Neural cell (in vitro differentiated cells): ENCODE data around the gene PTH1R.

Experiments
- EP300 ChIP-seq: fragments of 450-650 bp; conservative IDR thresholded peaks from 2 replicates; pipeline ENCODE4 v1.6.1; 2014; ENCODE audit warnings: antibody characterized with exemption, mild to moderate bottlenecking, moderate library complexity; ENCODE audit not compliant: poor library complexity, severe bottlenecking
- EZH2 ChIP-seq: fragments of 200-600, 300-800 bp; shearing (Covaris generic), sonication (generic); IDR thresholded peaks from 2 replicates; pipeline ENCODE4 v1.6.1; 2014; ENCODE audit warnings: antibody characterized with exemption, low read length, borderline replicate concordance, mild to moderate bottlenecking; ENCODE audit not compliant: insufficient read depth, poor library complexity, severe bottlenecking
- POLR2AphosphoS5 ChIP-seq: IDR thresholded peaks from 2 replicates; pipeline ENCODE4 v1.6.1; 2012
- RAD21 ChIP-seq: fragments of 450-650 bp; conservative IDR thresholded peaks from 2 replicates; pipeline ENCODE4 v1.6.1; 2014; ENCODE audit warnings: antibody characterized with exemption, mild to moderate bottlenecking, moderate library complexity
- TAF1 ChIP-seq: IDR thresholded peaks from 2 replicates; pipeline ENCODE4 v1.6.1; 2012; ENCODE audit warnings: low read depth
- TF ChIP-seq, protein P1 (sequence below): fragments of 450-650 bp; IDR thresholded peaks from 2 replicates; pipeline ENCODE4 v1.5.1; 2014; ENCODE audit warnings: antibody characterized with exemption, mild to moderate bottlenecking, moderate library complexity; ENCODE audit not compliant: poor library complexity, severe bottlenecking
- TF ChIP-seq, protein P2 (sequence below): IDR thresholded peaks from 2 replicates; pipeline ENCODE4 v1.6.1; 2012; ENCODE audit warnings: borderline replicate concordance

DNA sequence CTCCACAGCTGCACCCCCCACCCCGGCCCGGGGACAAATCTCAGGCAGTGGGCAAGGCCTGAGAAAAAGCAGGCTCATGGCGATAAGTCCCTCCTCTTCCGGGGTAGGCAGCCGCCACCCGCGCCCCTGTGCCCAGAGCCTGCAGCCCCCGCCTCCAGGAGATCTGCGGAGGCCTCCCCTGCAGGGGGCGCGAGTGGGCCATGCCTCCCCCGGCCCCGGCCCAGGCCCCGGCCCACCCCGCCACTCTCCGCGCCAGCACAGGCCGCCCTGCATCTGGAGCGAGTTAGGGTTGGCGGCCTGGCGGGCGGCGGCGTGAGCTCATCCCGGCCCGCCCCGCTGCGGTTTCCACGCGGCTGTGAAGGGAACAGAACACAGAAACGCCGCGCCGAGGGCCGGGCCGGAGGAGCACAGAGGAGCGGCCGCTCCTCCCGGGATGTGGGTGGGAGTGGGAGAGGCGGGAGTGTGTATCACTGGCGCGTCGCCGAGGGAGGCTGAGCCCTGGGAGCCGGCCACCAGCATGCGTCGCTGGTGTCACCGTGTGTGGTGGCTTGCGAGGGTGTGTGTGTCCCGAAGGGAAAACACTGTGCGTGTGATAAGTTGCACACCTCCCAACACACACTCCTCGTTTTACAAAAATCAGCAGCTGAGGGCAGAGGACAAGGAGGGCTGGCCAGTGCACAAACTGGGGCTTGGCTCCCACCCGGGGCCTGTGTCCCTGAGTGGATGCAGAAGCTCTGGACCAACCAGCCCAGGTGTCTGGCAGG lies 31.5 kb upstream of the PTH1R start:
- TF ChIP-seq, protein P1, sequence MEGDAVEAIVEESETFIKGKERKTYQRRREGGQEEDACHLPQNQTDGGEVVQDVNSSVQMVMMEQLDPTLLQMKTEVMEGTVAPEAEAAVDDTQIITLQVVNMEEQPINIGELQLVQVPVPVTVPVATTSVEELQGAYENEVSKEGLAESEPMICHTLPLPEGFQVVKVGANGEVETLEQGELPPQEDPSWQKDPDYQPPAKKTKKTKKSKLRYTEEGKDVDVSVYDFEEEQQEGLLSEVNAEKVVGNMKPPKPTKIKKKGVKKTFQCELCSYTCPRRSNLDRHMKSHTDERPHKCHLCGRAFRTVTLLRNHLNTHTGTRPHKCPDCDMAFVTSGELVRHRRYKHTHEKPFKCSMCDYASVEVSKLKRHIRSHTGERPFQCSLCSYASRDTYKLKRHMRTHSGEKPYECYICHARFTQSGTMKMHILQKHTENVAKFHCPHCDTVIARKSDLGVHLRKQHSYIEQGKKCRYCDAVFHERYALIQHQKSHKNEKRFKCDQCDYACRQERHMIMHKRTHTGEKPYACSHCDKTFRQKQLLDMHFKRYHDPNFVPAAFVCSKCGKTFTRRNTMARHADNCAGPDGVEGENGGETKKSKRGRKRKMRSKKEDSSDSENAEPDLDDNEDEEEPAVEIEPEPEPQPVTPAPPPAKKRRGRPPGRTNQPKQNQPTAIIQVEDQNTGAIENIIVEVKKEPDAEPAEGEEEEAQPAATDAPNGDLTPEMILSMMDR: no peak
- TF ChIP-seq EP300 (no peak), EZH2 (no peak), RAD21 (no peak), POLR2AphosphoS5 (no peak), TAF1 (no peak)
- TF ChIP-seq, protein P2, sequence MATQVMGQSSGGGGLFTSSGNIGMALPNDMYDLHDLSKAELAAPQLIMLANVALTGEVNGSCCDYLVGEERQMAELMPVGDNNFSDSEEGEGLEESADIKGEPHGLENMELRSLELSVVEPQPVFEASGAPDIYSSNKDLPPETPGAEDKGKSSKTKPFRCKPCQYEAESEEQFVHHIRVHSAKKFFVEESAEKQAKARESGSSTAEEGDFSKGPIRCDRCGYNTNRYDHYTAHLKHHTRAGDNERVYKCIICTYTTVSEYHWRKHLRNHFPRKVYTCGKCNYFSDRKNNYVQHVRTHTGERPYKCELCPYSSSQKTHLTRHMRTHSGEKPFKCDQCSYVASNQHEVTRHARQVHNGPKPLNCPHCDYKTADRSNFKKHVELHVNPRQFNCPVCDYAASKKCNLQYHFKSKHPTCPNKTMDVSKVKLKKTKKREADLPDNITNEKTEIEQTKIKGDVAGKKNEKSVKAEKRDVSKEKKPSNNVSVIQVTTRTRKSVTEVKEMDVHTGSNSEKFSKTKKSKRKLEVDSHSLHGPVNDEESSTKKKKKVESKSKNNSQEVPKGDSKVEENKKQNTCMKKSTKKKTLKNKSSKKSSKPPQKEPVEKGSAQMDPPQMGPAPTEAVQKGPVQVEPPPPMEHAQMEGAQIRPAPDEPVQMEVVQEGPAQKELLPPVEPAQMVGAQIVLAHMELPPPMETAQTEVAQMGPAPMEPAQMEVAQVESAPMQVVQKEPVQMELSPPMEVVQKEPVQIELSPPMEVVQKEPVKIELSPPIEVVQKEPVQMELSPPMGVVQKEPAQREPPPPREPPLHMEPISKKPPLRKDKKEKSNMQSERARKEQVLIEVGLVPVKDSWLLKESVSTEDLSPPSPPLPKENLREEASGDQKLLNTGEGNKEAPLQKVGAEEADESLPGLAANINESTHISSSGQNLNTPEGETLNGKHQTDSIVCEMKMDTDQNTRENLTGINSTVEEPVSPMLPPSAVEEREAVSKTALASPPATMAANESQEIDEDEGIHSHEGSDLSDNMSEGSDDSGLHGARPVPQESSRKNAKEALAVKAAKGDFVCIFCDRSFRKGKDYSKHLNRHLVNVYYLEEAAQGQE: no peak
